Neural progenitor cell (in vitro differentiated cells): ENCODE results near the gene CDH26. TPM values are rescaled to one million over a fixed set of nuclear protein-coding genes. Genes with fewer than 3 reads are reported as not detected.

Experiments
- DNase-seq: peaks from one replicate; pipeline ENCODE4 v3.0.0-alpha.2; 2016; ENCODE audit warnings: low spot score
- H2AFZ ChIP-seq: fragments of 200-600 bp; sonication (generic); replicated peaks from 2 replicates; pipeline ENCODE4 v1.6.1; 2016; ENCODE audit warnings: antibody characterized with exemption
- H3F3A ChIP-seq: fragments of 200-600 bp; sonication (generic); 2 replicates; pipeline ENCODE4 v1.6.1; 2016; ENCODE audit warnings: antibody characterized with exemption, low read depth
- H3K27ac ChIP-seq: fragments of 200-600 bp; sonication (generic); 2 replicates; pipeline ENCODE4 v1.5.1; 2016; ENCODE audit warnings: mild to moderate bottlenecking
- H3K27me3 ChIP-seq: fragments of 200-600 bp; sonication (generic); 2 replicates; pipeline ENCODE4 v1.6.1; 2016; ENCODE audit warnings: mild to moderate bottlenecking, moderate library complexity
- H3K36me3 ChIP-seq: fragments of 200-600 bp; sonication (generic); 2 replicates; pipeline ENCODE4 v1.5.1; 2016
- H3K4me1 ChIP-seq: fragments of 200-600 bp; sonication (generic); 2 replicates; pipeline ENCODE4 v1.6.1; 2016; ENCODE audit warnings: mixed run types
- H3K4me2 ChIP-seq: fragments of 200-600 bp; sonication (generic); 2 replicates; pipeline ENCODE4 v1.6.1; 2016
- H3K4me3 ChIP-seq: fragments of 200-600 bp; sonication (generic); 2 replicates; pipeline ENCODE4 v1.5.1; 2016
- H3K79me2 ChIP-seq: fragments of 200-600 bp; sonication (generic); 2 replicates; pipeline ENCODE4 v1.6.1; 2016; ENCODE audit warnings: low read depth
- H3K9ac ChIP-seq: fragments of 200-600 bp; sonication (generic); 2 replicates; pipeline ENCODE4 v1.6.1; 2016
- H3K9me3 ChIP-seq: fragments of 200-600 bp; sonication (generic); 2 replicates; pipeline ENCODE4 v1.5.1; 2016; ENCODE audit warnings: low read depth
- H4K20me1 ChIP-seq: fragments of 200-600 bp; sonication (generic); 2 replicates; pipeline ENCODE4 v1.6.1; 2016; ENCODE audit warnings: low read depth
- H3K27ac Mint-ChIP-seq: 3 replicates; pipeline ENCODE4 v1.8.0; 2021; ENCODE audit warnings: mixed read lengths
- H3K27me3 Mint-ChIP-seq: 2 replicates; pipeline ENCODE4 v1.8.0; 2022; ENCODE audit warnings: low read depth, mild to moderate bottlenecking, inconsistent platforms, moderate library complexity, mixed read lengths; ENCODE audit not compliant: insufficient read depth
- H3K36me3 Mint-ChIP-seq: 3 replicates; pipeline ENCODE4 v1.8.0; 2021; ENCODE audit warnings: mixed read lengths
- H3K4me1 Mint-ChIP-seq: 3 replicates; pipeline ENCODE4 v1.8.0; 2021; ENCODE audit warnings: mixed read lengths
- H3K4me3 Mint-ChIP-seq: 3 replicates; pipeline ENCODE4 v1.8.0; 2021; ENCODE audit warnings: mild to moderate bottlenecking, moderate library complexity, mixed read lengths
- H3K9me3 Mint-ChIP-seq: 3 replicates; pipeline ENCODE4 v1.8.0; 2020; ENCODE audit warnings: mixed read lengths
- CTCF ChIP-seq: fragments of 200-600 bp; sonication (generic); IDR thresholded peaks from 2 replicates; pipeline ENCODE4 v1.5.1; 2017; ENCODE audit warnings: antibody characterized with exemption, mild to moderate bottlenecking
- EZH2 ChIP-seq: fragments of 200-600 bp; sonication (generic); IDR thresholded peaks from 2 replicates; pipeline ENCODE4 v1.6.1; 2017; ENCODE audit warnings: antibody characterized with exemption, mild to moderate bottlenecking, moderate library complexity
- EZH2phosphoT487 ChIP-seq: fragments of 200-600 bp; sonication (generic); IDR thresholded peaks from 2 replicates; pipeline ENCODE4 v1.6.1; 2017; ENCODE audit warnings: antibody characterized with exemption
- total RNA-seq: library from RNA; depleted of rRNA; stranded (reverse); fragments of >200 nt; gene quantifications from 2 replicates; pipeline ENCODE4 v1.2.3, GENCODE V29; 2015; ENCODE audit warnings: low replicate concordance

Gene CDH26
- total RNA-seq, 1 donor from 2014 or later, result not detected

GRCh38 chr20:60060593-60060992 lies 102.4 kb downstream of the CDH26 start:
- Histone ChIP-seq H3K4me1 (peaks cover 10% of the 10 kb centered on the region), H3K27me3 (no peaks in the 10 kb centered on the region), H3K79me2 (no peaks in the 10 kb centered on the region), H3K36me3 (no peaks in the 10 kb centered on the region), H3K4me2 (no peak overlapping the region), H3F3A (peaks cover 16% of the 10 kb centered on the region), H4K20me1 (no peaks in the 10 kb centered on the region), H2AFZ (no peak overlapping the region), H3K9me3 (no peaks in the 10 kb centered on the region), H3K27ac (no peak overlapping the region), H3K9ac (no peak overlapping the region), H3K4me3 (no peak overlapping the region)
- H3K4me1 Mint-ChIP-seq, result peaks cover 23% of the 10 kb centered on the region
- no peak for DNase-seq
- H3K36me3 Mint-ChIP-seq, result peaks cover 2% of the 10 kb centered on the region
- TF ChIP-seq EZH2phosphoT487 (no peak), CTCF (no peak), EZH2 (no peak)
- H3K9me3 Mint-ChIP-seq, result no peaks in the 10 kb centered on the region
- H3K4me3 Mint-ChIP-seq, result no peak overlapping the region
- H3K27ac Mint-ChIP-seq, result no peak overlapping the region
- peaks cover 18% of the 10 kb centered on the region for H3K27me3 Mint-ChIP-seq

- Mint-ChIP-seq H3K4me1 (peaks cover 22% of the 10 kb centered on the region), H3K4me3 (no peak overlapping the region), H3K27me3 (peaks cover 18% of the 10 kb centered on the region), H3K9me3 (no peaks in the 10 kb centered on the region), H3K27ac (no peak overlapping the region), H3K36me3 (peaks cover 2% of the 10 kb centered on the region)
- H3K79me2 ChIP-seq, result no peaks in the 10 kb centered on the region
- no peak overlapping the region for H3K4me2 ChIP-seq
- H3K27ac ChIP-seq, result no peak overlapping the region
- DNase-seq, result no peak
- no peaks in the 10 kb centered on the region for H4K20me1 ChIP-seq
- no peaks in the 10 kb centered on the region for H3K27me3 ChIP-seq
- H3K4me3 ChIP-seq, result no peak overlapping the region
- H3K36me3 ChIP-seq, result no peaks in the 10 kb centered on the region
- H3K9ac ChIP-seq, result no peak overlapping the region
- H3K9me3 ChIP-seq, result no peaks in the 10 kb centered on the region
- H3F3A ChIP-seq, result peaks cover 16% of the 10 kb centered on the region
- no peak overlapping the region for H2AFZ ChIP-seq
- TF ChIP-seq CTCF (no peak), EZH2 (no peak), EZH2phosphoT487 (no peak)
- peaks cover 10% of the 10 kb centered on the region for H3K4me1 ChIP-seq
These were observed 104.3 kb downstream of the CDH26 start for GRCh38 chr20:60062431-60063047.

GRCh38 chr20:60063048-60063451 lies 104.8 kb downstream of the CDH26 start:
- Histone ChIP-seq H3K9me3 (no peaks in the 10 kb centered on the region), H4K20me1 (no peaks in the 10 kb centered on the region), H3K27ac (no peak overlapping the region), H3K4me3 (no peak overlapping the region), H2AFZ (no peak overlapping the region), H3K4me2 (no peak overlapping the region), H3K4me1 (peaks cover 8% of the 10 kb centered on the region), H3K79me2 (no peaks in the 10 kb centered on the region), H3K36me3 (no peaks in the 10 kb centered on the region), H3F3A (peaks cover 10% of the 10 kb centered on the region), H3K27me3 (no peaks in the 10 kb centered on the region), H3K9ac (no peak overlapping the region)
- H3K27me3 Mint-ChIP-seq, result peaks cover 22% of the 10 kb centered on the region
- H3K4me3 Mint-ChIP-seq, result no peak overlapping the region
- H3K36me3 Mint-ChIP-seq, result peaks cover 2% of the 10 kb centered on the region
- no peak for DNase-seq
- TF ChIP-seq EZH2phosphoT487 (no peak), CTCF (no peak), EZH2 (no peak)
- no peak overlapping the region for H3K27ac Mint-ChIP-seq
- H3K4me1 Mint-ChIP-seq, result peaks cover 17% of the 10 kb centered on the region
- H3K9me3 Mint-ChIP-seq, result no peaks in the 10 kb centered on the region
